HepG2 (cell line): ENCODE results near the gene SLC2A13. TPM values are rescaled to one million over a fixed set of nuclear protein-coding genes. Genes with fewer than 3 reads are reported as not detected.

Experiments
- ATAC-seq: fragments of 200-7000 bp; cut with Tn5 transposase; 3 replicates; pipeline ENCODE4 v1.9.1; 2020; ENCODE audit warnings: mild to moderate bottlenecking, moderate library complexity
- BruUV-seq: library from RNA; stranded (reverse); fragments of 400-500 nt; replicated peaks from 2 replicates; lab custom pipeline; 2021; lab: Mats Ljungman, UMichigan
- CTCF ChIA-PET: fragments of 300-600 bp; formaldehyde crosslinking; extraction: SDS; loops from one replicate; lab custom pipeline; 2021; ENCODE audit warnings: low total read pairs, inconsistent platforms, low intra/inter-chr PET ratio; lab: Yijun Ruan, JAX
- POLR2A ChIA-PET: fragments of 350-600 bp; sonication (Branson Sonifier 250); formaldehyde crosslinking; loops from one replicate; lab custom pipeline; 2020; ENCODE audit warnings: antibody characterized with exemption, inconsistent platforms; lab: Yijun Ruan, JAX
- DNase-seq: peaks from one replicate; pipeline ENCODE4 v3.0.0-alpha.2; 2015; ENCODE audit warnings: low spot score
- FAIRE-seq: peaks from 3 replicates; lab custom pipeline; 2011; peaks lifted over from hg19 to GRCh38; lab: Jason Lieb, UNC
- H2AFZ ChIP-seq: one replicate; pipeline ENCODE4 v1.6.1; 2011; ENCODE audit warnings: low read length, inconsistent platforms
- H3K27ac ChIP-seq: fragments of 300-600 bp; 3 replicates; pipeline ENCODE4 v1.8.0; 2011; ENCODE audit warnings: mixed run types, mild to moderate bottlenecking, mixed read lengths, low read length, inconsistent platforms; ENCODE audit not compliant: insufficient read depth; ENCODE audit errors: extremely low read length
- H3K27me3 ChIP-seq, 2 experiments: fragments of 200-600 bp in 1 of 2; 2 replicates in 1 of 2; 3 replicates in 1 of 2; pipeline versions ENCODE4 v1.6.0 to v1.8.0; 2011; ENCODE audit warnings: low read length in 2 of 2, mild to moderate bottlenecking in 2 of 2, moderate library complexity in 2 of 2, inconsistent platforms in 1 of 2; ENCODE audit not compliant: insufficient read depth in 2 of 2, control insufficient read depth in 1 of 2
- H3K36me3 ChIP-seq, 2 experiments: fragments of 200-600 bp in 1 of 2; replicated peaks in 1 of 2; 2 replicates in 1 of 2; 3 replicates in 1 of 2; pipeline versions ENCODE4 v1.5.1 to v1.8.0; 2011; ENCODE audit warnings: low read length in 2 of 2, inconsistent platforms in 1 of 2; ENCODE audit not compliant: insufficient read depth in 2 of 2, control insufficient read depth in 1 of 2
- H3K4me1 ChIP-seq: 2 replicates; pipeline ENCODE4 v1.5.1; 2012; ENCODE audit warnings: low read length, inconsistent platforms; ENCODE audit not compliant: insufficient read depth
- H3K4me2 ChIP-seq: 2 replicates; pipeline ENCODE4 v1.6.0; 2011; ENCODE audit warnings: low read depth, low read length, inconsistent platforms
- H3K4me3 ChIP-seq, 3 experiments: fragments of 200-600 bp in 1 of 3; sonication (generic), shearing (Covaris generic) in 1 of 3; replicated peaks in 1 of 3; 2 replicates each; pipeline ENCODE4 v1.5.1; 2011 to 2016; ENCODE audit warnings: low read length in 3 of 3, inconsistent platforms in 2 of 3, low read depth in 2 of 3, mild to moderate bottlenecking in 2 of 3, control low read depth in 1 of 3, mixed read lengths in 1 of 3; ENCODE audit not compliant: insufficient read depth in 1 of 3
- H3K79me2 ChIP-seq: one replicate; pipeline ENCODE4 v1.6.1; 2011; ENCODE audit warnings: low read length, inconsistent platforms; ENCODE audit not compliant: insufficient read depth
- H3K9ac ChIP-seq: 2 replicates; pipeline ENCODE4 v1.6.0; 2011; ENCODE audit warnings: mild to moderate bottlenecking, low read depth, low read length, inconsistent platforms; ENCODE audit not compliant: insufficient read depth
- H3K9me3 ChIP-seq: 2 replicates; pipeline ENCODE4 v1.5.1; 2012; ENCODE audit warnings: mild to moderate bottlenecking, low read length
- H4K20me1 ChIP-seq: 2 replicates; pipeline ENCODE4 v1.6.0; 2011; ENCODE audit warnings: inconsistent platforms, mild to moderate bottlenecking, low read length, moderate library complexity; ENCODE audit not compliant: insufficient read depth
- ATF1 ChIP-seq: IDR thresholded peaks from 2 replicates; pipeline ENCODE4 v1.6.1; 2016; ENCODE audit warnings: mild to moderate bottlenecking, control low read depth
- HOMEZ ChIP-seq: IDR thresholded peaks from 2 replicates; pipeline ENCODE4 v1.6.1; 2016; ENCODE audit warnings: low read depth
- KAT8 ChIP-seq: IDR thresholded peaks from 2 replicates; pipeline ENCODE4 v1.6.1; 2016; ENCODE audit warnings: missing genetic modification reagents, missing compliant biosample characterization
- MED8 ChIP-seq: sonication (generic); formaldehyde crosslinking; IDR thresholded peaks from 2 replicates; pipeline ENCODE4 v1.8.1; 2023; ENCODE audit warnings: mild to moderate bottlenecking, missing genetic modification reagents; ENCODE audit not compliant: insufficient replicate concordance
- SALL2 ChIP-seq: sonication (generic); formaldehyde crosslinking; IDR thresholded peaks from 2 replicates; pipeline ENCODE4 v1.8.1; 2023; ENCODE audit warnings: mild to moderate bottlenecking, missing genetic modification reagents, inconsistent platforms
- THRA ChIP-seq: sonication (generic); formaldehyde crosslinking; IDR thresholded peaks from 2 replicates; pipeline ENCODE4 v1.4.0; 2020; ENCODE audit warnings: missing genetic modification reagents, borderline replicate concordance
- TP53 ChIP-seq: sonication (generic); formaldehyde crosslinking; conservative IDR thresholded peaks from 2 replicates; pipeline ENCODE4 v1.4.0; 2020; ENCODE audit warnings: missing genetic modification reagents
- ZMYM4 ChIP-seq: sonication (generic); formaldehyde crosslinking; IDR thresholded peaks from 2 replicates; pipeline ENCODE4 v1.8.1; 2023; ENCODE audit warnings: mild to moderate bottlenecking, missing genetic modification reagents
- ZNF749 ChIP-seq: sonication (generic); formaldehyde crosslinking; IDR thresholded peaks from 2 replicates; pipeline ENCODE4 v1.8.0; 2022; ENCODE audit warnings: mild to moderate bottlenecking, missing genetic modification reagents, moderate library complexity, borderline replicate concordance
- WGBS: methylation state at CpG from one replicate; pipeline ENCODE4 v1.1.6; 2017; ENCODE audit warnings: low lambda C conversion rate; 5-methylcytosine and 5-hydroxymethylcytosine counted together
- in situ Hi-C: cut with HindIII; loops from 2 replicates; pipeline ENCODE4 v1.10.0; 2017; ENCODE audit warnings: low pct_unique_long_range_greater_than_20kb; ENCODE audit not compliant: extremely low pct_ligation_motif_present
- intact Hi-C: fragments of 100-400 bp; cut with micrococcal nuclease; formaldehyde crosslinking; loops from one replicate; pipeline ENCODE4 v1.10.0; 2022; ENCODE audit not compliant: unreplicated experiment
- polyA plus RNA-seq, 8 experiments: library from polyadenylated mRNA; depleted of rRNA in 3 of 8; stranded (reverse) in 7 of 8; unstranded in 1 of 8; fragments of >200 nt; fragmentation: Illumina TruSeq in 4 of 8; extraction: Trizol in 4 of 8; gene quantifications; 2 replicates each; pipeline versions ENCODE4 v1.2.1 to v1.2.3, GENCODE V29; 2011 to 2016; ENCODE audit warnings: low read depth in 4 of 8, missing spikeins in 1 of 8, mixed read lengths in 1 of 8; ENCODE audit not compliant: insufficient read depth in 1 of 8
- total RNA-seq, 5 experiments: library from RNA; depleted of rRNA; stranded (reverse); fragments of >200 nt; fragmentation: Illumina TruSeq; extraction: Trizol; gene quantifications; 2 replicates each; pipeline ENCODE4 v1.2.3, GENCODE V29; 2016; ENCODE audit warnings: low read depth in 1 of 5
- TF ChIP-seq, protein P1 (sequence below): IDR thresholded peaks from 2 replicates; pipeline ENCODE4 v1.4.0; 2020; ENCODE audit warnings: mild to moderate bottlenecking, missing genetic modification reagents
- TF ChIP-seq, protein P2 (sequence below): sonication (generic); formaldehyde crosslinking; IDR thresholded peaks from 2 replicates; pipeline ENCODE4 v1.4.0; 2020; ENCODE audit warnings: missing genetic modification reagents
- TF ChIP-seq, protein P3 (sequence below): sonication (generic); formaldehyde crosslinking; conservative IDR thresholded peaks from 2 replicates; pipeline ENCODE4 v1.8.0; 2022; ENCODE audit warnings: missing genetic modification reagents

SLC2A13 gene
- total and polyA plus RNA-seq, 2 of the 13 experiments (the other 11 are each of a cell fraction or from before 2014, with no cell fraction given): 5.5 to 6.0 TPM

GRCh38 chr12:39912211-39912980 lies 193.5 kb downstream of the SLC2A13 start:
- CTCF ChIA-PET: no interaction called here
- TF ChIP-seq SALL2 (CRISPR knock-in tag) (no peak), ATF1 (CRISPR knock-in tag) (no peak), THRA (CRISPR knock-in tag) (no peak), KAT8 (CRISPR knock-in tag) (no peak), TP53 (no peak), HOMEZ (CRISPR knock-in tag) (peak; percentile 82; the same call in 1 of the 2 replicates), MED8 (CRISPR knock-in tag) (no peak), ZMYM4 (0 out of 2 replicates have a peak, but pooled peaks have one; percentile 34), ZNF749 (CRISPR knock-in tag) (no peak)
- TF ChIP-seq, protein P1, sequence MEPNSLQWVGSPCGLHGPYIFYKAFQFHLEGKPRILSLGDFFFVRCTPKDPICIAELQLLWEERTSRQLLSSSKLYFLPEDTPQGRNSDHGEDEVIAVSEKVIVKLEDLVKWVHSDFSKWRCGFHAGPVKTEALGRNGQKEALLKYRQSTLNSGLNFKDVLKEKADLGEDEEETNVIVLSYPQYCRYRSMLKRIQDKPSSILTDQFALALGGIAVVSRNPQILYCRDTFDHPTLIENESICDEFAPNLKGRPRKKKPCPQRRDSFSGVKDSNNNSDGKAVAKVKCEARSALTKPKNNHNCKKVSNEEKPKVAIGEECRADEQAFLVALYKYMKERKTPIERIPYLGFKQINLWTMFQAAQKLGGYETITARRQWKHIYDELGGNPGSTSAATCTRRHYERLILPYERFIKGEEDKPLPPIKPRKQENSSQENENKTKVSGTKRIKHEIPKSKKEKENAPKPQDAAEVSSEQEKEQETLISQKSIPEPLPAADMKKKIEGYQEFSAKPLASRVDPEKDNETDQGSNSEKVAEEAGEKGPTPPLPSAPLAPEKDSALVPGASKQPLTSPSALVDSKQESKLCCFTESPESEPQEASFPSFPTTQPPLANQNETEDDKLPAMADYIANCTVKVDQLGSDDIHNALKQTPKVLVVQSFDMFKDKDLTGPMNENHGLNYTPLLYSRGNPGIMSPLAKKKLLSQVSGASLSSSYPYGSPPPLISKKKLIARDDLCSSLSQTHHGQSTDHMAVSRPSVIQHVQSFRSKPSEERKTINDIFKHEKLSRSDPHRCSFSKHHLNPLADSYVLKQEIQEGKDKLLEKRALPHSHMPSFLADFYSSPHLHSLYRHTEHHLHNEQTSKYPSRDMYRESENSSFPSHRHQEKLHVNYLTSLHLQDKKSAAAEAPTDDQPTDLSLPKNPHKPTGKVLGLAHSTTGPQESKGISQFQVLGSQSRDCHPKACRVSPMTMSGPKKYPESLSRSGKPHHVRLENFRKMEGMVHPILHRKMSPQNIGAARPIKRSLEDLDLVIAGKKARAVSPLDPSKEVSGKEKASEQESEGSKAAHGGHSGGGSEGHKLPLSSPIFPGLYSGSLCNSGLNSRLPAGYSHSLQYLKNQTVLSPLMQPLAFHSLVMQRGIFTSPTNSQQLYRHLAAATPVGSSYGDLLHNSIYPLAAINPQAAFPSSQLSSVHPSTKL (CRISPR knock-in tag): 0 out of 2 replicates have a peak, but pooled peaks have one; percentile 27
- TF ChIP-seq, protein P2, sequence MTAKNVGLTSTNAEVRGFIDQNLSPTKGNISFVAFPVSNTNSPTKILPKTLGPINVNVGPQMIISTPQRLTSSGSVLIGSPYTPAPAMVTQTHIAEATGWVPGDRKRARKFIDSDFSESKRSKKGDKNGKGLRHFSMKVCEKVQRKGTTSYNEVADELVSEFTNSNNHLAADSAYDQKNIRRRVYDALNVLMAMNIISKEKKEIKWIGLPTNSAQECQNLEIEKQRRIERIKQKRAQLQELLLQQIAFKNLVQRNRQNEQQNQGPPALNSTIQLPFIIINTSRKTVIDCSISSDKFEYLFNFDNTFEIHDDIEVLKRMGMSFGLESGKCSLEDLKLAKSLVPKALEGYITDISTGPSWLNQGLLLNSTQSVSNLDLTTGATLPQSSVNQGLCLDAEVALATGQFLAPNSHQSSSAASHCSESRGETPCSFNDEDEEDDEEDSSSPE (CRISPR knock-in tag): no peak
- TF ChIP-seq, protein P3, sequence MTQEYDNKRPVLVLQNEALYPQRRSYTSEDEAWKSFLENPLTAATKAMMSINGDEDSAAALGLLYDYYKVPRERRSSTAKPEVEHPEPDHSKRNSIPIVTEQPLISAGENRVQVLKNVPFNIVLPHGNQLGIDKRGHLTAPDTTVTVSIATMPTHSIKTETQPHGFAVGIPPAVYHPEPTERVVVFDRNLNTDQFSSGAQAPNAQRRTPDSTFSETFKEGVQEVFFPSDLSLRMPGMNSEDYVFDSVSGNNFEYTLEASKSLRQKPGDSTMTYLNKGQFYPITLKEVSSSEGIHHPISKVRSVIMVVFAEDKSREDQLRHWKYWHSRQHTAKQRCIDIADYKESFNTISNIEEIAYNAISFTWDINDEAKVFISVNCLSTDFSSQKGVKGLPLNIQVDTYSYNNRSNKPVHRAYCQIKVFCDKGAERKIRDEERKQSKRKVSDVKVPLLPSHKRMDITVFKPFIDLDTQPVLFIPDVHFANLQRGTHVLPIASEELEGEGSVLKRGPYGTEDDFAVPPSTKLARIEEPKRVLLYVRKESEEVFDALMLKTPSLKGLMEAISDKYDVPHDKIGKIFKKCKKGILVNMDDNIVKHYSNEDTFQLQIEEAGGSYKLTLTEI (CRISPR knock-in tag): no peak

More at GRCh38 chr12:39912211-39912980, 193.5 kb downstream of the SLC2A13 start:
- WGBS: 39% methylated on average over 7 of the region's 7 CpGs
- Histone ChIP-seq H3K4me3 (no peak overlapping the region), H3K27ac (no peak overlapping the region), H3K4me2 (no peak overlapping the region), H3K36me3 (no peaks in the 10 kb centered on the region), H3K4me1 (peaks cover 9% of the 10 kb centered on the region), H2AFZ (no peak overlapping the region), H4K20me1 (no peaks in the 10 kb centered on the region), H3K9ac (no peak overlapping the region), H3K9me3 (no peaks in the 10 kb centered on the region), H3K79me2 (no peaks in the 10 kb centered on the region), H3K27me3 (no peaks in the 10 kb centered on the region; a peak in 1 of 5 replicates)
- no peak for FAIRE-seq
- ATAC-seq: peak; percentile 82
- intact Hi-C loops (no loop called here), in situ Hi-C loops (no loop called here)
- POLR2A ChIA-PET: no interaction called here
- BruUV-seq: no TSS peak
- DNase-seq: peak; percentile 18
